ENCODE measurements around the gene FAM222A. TPM values are rescaled to one million over a fixed set of nuclear protein-coding genes. Genes with fewer than 3 reads are reported as not detected.

Gene FAM222A
- total RNA-seq, 2 donors from 2014 or later: 1.2 to 1.8 TPM

DNA sequence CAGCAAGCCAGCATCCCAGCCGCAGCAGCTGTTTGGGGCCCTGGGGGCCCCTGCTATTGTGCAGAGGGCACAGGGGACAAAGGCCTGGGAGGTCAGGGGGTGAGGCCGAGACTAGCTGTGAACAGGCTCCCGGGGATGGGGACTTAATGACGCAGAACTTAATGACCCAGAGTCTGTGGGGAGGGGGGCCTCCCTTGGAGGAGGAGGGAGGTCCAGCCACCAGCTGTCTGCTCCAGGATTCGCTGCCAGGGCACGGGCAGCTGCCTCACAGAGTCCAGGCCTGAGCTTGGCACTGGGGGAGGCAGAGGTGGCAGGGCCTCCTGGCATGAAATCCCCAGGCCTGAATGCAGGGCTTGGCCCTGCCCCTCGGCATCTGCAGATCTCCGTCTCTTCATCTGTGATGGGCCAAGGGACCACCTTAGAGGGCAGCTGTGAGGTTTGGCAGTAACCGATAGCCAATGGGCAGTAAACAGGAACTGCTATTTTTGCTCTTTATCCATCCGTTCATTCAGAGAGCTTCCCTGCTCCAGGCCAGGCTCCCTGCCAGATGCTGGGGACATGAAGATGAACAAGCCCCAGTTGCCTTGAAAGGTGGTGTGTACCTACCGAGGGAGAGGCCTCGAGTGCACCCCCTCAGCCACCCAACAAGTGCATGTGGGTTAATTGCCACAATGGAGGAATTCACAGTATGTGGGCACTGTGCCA is 6.7 kb downstream of the FAM222A start:
- no peak overlapping the region for H3K4me3 Mint-ChIP-seq
- no peak for DNase-seq (ENCODE audit: low spot score)
- H3K27ac Mint-ChIP-seq: no peak overlapping the region
- no peak for ATAC-seq
- no peaks in the 10 kb centered on the region for H3K4me1 Mint-ChIP-seq (ENCODE audit: low read depth in 2 of 2)
- H3K36me3 Mint-ChIP-seq: no peaks in the 10 kb centered on the region
- peaks cover 0 to 3% of the 10 kb centered on the region in 2 donors for H3K27me3 Mint-ChIP-seq
- no peaks in the 10 kb centered on the region for H3K9me3 Mint-ChIP-seq

DNA sequence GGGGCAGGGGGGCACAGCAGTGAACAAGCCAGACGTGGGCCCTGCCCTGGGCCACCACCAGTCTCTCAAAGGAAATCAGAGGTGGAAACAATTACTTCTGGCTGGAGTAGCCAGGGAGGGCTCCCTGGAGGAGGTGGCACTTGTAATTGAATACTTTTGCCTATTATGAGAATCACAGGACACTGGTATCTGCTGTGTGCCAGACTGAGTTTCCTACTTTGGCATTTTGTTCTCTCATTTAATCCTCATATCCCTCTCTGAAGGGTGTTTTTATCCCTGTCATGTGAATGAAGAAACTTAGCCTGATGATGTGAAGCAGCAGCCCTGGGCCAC is 7.2 kb downstream of the FAM222A start:
- Mint-ChIP-seq H3K4me3 (no peak overlapping the region), H3K4me1 (ENCODE audit: low read depth in 2 of 2) (no peaks in the 10 kb centered on the region), H3K27me3 (peaks cover 0 to 3% of the 10 kb centered on the region in 2 donors), H3K36me3 (no peaks in the 10 kb centered on the region), H3K9me3 (no peaks in the 10 kb centered on the region), H3K27ac (no peak overlapping the region)
- ATAC-seq (no peak), DNase-seq (ENCODE audit: low spot score) (no peak)

DNA sequence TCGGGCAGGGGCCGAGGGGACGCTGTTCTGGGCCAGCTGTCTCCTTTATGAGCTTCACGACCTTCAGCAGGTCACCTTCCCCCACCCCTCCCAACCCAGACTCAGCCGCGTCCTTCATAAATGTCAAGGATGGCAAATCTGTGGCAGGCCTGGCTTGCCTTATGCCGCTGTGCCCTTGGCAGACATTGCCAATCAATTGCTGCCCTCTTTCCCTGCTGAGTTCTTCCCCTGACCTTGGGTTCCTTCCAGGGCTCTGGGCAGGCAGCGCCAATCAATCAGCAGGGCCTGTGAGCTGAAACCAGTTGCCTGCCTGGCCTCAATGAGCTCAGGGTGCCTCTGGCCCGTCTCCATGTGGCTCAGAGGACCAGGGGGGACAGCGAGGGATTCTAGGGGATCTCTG is 7.7 kb downstream of the FAM222A start:
- H3K9me3 Mint-ChIP-seq: no peaks in the 10 kb centered on the region
- H3K27ac Mint-ChIP-seq: no peak overlapping the region

DNA sequence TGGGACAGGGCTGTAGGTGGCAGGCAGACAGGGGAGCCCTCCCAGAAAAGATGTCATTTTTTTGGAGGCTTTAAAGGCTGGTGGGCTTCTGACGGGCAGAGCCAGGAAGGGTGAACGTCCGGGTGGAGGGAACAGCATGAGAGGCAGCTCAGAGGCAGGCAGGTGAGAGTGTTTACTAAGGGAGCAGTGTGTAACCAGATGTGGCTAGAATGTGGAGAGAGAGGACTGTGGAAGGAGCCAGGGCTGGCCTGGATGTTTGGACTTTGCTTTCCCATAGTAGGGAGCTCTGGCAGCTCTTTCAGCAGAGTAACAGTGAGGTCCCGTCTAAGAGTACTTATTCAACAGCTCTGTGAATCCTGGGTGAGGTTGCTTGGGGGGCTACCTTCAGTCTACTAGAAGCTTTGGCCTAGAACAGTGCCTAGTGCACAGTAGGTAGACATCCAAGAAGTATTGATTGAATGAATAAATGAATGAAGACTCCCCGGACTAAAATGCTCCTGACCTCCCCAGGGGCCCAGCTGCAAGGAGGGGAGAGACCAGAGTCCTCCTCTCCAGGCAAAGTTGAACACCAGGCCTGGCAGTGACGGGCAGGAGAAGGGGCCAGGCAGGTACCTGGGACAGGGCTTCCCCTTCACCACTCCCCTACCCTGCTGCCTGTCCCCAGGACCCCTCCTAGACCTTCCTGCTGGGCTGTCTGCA is 8.5 kb downstream of the FAM222A start:
- H3K9me3 Mint-ChIP-seq: no peaks in the 10 kb centered on the region

More for the DNA sequence above, 7.7 kb downstream of the FAM222A start:
- no peaks in the 10 kb centered on the region for H3K4me1 Mint-ChIP-seq (ENCODE audit: low read depth in 2 of 2)
- DNase-seq (ENCODE audit: low spot score) (no peak), ATAC-seq (no peak)
- H3K27me3 Mint-ChIP-seq: peaks cover 0 to 3% of the 10 kb centered on the region in 2 donors
- H3K36me3 Mint-ChIP-seq: no peaks in the 10 kb centered on the region
- H3K4me3 Mint-ChIP-seq: no peak overlapping the region

DNA sequence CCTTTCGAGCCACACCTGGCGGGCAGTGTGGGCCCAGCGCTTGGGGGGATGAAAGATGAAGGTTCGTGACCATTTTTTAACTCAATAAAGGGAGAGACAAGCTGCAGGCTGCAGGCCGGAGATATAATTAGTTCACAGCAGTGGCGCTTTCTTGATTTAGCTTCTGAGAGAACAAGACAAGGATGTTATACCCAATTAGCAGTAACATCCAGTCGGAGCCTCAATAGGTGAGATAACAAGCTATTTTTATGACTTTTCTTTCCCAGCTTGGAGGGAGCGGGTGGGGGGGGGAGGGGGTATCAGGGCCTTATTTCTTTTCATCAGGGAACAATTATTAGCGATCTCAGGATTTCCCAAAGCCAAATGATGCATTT is 9.1 kb downstream of the FAM222A start:
- no peaks in the 10 kb centered on the region for H3K4me1 Mint-ChIP-seq (ENCODE audit: low read depth in 2 of 2)
- no peak overlapping the region for H3K27ac Mint-ChIP-seq
- H3K36me3 Mint-ChIP-seq: no peaks in the 10 kb centered on the region
- ATAC-seq (no peak), DNase-seq (ENCODE audit: low spot score) (no peak)
- H3K27me3 Mint-ChIP-seq: peaks cover 0 to 3% of the 10 kb centered on the region in 2 donors
- no peaks in the 10 kb centered on the region for H3K9me3 Mint-ChIP-seq
- H3K4me3 Mint-ChIP-seq: no peak overlapping the region

More for the DNA sequence above, 8.5 kb downstream of the FAM222A start:
- no peak for DNase-seq (ENCODE audit: low spot score)
- no peak for ATAC-seq
- H3K4me3 Mint-ChIP-seq: no peak overlapping the region
- no peak overlapping the region for H3K27ac Mint-ChIP-seq
- H3K27me3 Mint-ChIP-seq: peaks cover 0 to 3% of the 10 kb centered on the region in 2 donors
- H3K36me3 Mint-ChIP-seq: no peaks in the 10 kb centered on the region
- no peaks in the 10 kb centered on the region for H3K4me1 Mint-ChIP-seq (ENCODE audit: low read depth in 2 of 2)

DNA sequence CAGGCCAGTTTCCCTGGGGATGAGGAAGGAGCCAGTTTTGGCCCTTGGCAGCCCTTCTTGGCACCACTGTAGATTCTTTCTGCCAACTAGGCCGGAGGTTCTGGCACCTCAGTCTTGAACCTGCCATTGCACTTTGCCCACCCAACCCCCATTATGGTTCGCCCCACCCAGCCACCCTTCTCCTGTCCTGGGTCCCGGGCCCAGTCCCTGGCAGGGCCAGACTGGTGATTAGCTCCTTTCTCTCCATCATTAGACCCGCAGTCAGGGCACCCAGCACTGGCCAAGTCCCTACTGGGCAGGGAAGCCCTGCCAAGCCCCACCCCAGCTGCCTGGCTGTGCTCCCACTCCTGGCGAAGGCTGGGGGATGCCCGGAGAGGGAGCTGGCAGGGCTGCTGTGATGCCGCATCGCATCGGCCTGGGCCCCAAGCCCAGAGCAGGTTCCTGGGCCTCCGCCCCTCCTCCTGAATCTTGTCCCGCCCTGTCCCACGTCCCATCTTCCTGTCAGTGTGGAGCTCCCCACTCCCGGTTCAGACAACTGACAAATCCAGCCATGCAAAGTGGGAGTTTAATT is 9.8 kb downstream of the FAM222A start:
- Mint-ChIP-seq H3K36me3 (no peaks in the 10 kb centered on the region), H3K27me3 (peaks cover 0 to 3% of the 10 kb centered on the region in 2 donors), H3K9me3 (no peaks in the 10 kb centered on the region), H3K4me3 (no peak overlapping the region), H3K4me1 (ENCODE audit: low read depth in 2 of 2) (no peaks in the 10 kb centered on the region), H3K27ac (no peak overlapping the region)
- ATAC-seq (no peak), DNase-seq (ENCODE audit: low spot score) (no peak)

DNA sequence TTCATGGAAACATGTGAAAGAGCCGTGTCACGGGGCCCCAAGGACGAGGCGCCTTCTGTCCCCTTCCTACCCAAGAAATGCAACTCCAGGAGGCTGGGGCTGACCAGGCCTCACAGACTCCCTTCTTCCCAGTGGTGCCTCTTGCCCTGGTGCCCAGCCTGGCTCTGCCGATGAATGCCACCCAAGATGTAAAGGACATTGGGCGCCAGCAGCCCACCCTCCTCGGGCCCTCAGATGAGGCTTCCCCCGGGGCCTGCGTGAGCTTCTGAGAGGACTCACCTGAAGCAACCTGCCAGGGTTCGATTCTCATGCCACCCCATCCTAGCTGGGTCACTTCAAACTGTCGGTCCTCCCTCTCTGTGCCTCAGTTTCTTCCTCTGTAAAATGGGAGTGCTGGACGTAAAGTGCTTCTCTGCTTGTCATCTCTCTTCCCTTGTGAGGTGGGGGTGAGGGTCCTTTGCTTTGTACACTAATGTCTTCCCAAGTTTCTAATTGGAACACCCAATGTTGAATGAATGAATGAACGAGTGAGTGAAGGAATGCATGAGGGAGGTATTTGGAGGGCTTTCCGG is 10.8 kb downstream of the FAM222A start:
- no peaks in the 10 kb centered on the region for H3K9me3 Mint-ChIP-seq
- no peak overlapping the region for H3K4me3 Mint-ChIP-seq
- H3K36me3 Mint-ChIP-seq: no peaks in the 10 kb centered on the region
- H3K27me3 Mint-ChIP-seq: peaks cover 0 to 2% of the 10 kb centered on the region in 2 donors
- no peak for DNase-seq (ENCODE audit: low spot score)
- H3K4me1 Mint-ChIP-seq (ENCODE audit: low read depth in 2 of 2): no peaks in the 10 kb centered on the region
- no peak for ATAC-seq
- no peak overlapping the region for H3K27ac Mint-ChIP-seq

DNA sequence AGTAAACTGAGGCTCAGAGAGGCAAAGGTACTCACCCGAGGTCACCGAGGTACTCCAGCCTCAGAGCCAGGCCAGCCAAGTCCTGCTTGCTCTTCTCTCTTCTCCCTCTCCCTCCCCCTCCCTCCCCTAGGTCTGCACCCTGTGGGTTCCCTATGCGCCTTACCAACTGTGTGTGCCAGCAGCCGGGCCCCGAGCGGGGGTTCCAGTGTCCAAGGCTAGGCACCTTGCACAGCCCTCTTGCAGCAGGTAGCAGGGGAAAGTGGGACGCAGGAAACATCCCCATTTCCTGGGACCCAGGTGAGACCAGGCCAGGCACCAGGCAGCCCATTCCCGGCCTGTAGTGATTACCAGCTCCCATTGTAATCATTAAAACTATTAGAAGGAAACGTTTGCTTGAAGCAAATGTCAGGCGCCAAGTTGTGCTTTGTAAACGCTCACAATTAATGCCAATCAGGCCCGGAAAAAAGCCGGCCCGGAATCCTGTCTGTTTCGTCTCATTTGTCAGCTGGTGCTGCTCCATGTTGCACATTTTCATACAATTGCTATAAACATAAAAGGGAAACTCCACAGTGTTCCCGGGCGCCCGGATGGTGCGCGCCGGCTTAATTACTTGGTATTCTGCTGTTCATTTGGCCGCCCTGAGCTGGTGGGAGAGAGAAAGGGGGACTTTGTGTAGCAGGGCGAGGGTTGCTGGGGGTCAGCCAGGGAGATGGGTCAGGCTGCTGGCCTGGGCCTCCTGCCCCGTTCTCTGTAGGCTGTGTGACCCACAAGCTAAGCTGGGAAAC is 11.9 kb downstream of the FAM222A start:
- no peak for ATAC-seq
- H3K27ac Mint-ChIP-seq: no peak overlapping the region
- no peak overlapping the region for H3K4me3 Mint-ChIP-seq
- H3K9me3 Mint-ChIP-seq: no peaks in the 10 kb centered on the region
- no peaks in the 10 kb centered on the region for H3K4me1 Mint-ChIP-seq (ENCODE audit: low read depth in 2 of 2)
- no peaks in the 10 kb centered on the region for H3K27me3 Mint-ChIP-seq
- DNase-seq (ENCODE audit: low spot score): no peak
- no peaks in the 10 kb centered on the region for H3K36me3 Mint-ChIP-seq

DNA sequence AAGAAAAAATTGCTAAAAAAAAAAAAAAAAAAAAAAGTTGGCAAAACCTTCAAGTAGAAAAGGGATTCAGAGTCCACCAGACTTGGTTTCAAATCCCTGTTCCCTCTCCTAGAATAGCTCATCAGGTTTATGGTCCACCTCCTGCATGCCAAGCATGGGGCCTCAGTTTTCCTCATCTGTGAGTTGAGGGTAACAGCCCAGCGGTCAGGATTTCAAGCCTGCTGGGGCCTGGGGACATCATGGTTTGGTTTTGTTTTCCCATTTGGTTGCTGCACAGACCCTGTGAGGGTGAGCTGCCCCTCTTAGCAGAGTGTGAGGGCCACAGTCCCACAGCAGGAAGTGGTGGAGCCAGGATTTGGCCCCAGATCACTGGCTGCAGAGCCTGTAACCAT is 12.5 kb downstream of the FAM222A start:
- no peaks in the 10 kb centered on the region for H3K4me1 Mint-ChIP-seq (ENCODE audit: low read depth in 2 of 2)
- no peaks in the 10 kb centered on the region for H3K36me3 Mint-ChIP-seq
- no peak overlapping the region for H3K27ac Mint-ChIP-seq
- no peak overlapping the region for H3K4me3 Mint-ChIP-seq
- ATAC-seq: no peak
- no peaks in the 10 kb centered on the region for H3K27me3 Mint-ChIP-seq
- no peaks in the 10 kb centered on the region for H3K9me3 Mint-ChIP-seq
- no peak for DNase-seq (ENCODE audit: low spot score)

DNA sequence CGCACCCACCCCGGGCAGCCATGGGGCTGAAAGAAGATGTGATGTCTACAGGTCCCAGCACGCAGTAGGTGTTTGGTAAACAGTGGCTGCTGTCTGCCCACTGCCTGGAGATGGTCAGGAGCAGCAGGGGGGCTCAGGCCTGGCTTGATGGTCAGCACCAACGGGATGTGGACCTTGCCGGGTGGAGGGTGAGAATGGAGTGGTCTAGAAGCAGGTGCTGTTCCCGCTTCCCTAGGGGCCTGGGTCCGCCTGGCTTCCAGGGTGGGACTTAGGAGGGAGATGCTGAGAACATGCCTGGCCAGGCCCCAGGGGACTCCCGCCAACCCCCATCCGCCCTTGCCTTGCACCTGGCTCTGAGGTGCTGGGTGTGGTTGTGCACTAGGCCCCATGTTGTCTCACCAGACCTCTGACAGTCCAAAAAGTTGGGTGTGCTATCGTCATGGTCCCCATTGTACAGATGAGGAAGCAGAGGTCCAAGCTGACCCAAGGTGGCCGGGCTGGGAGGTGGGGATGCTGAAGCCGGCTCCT is 12.9 kb downstream of the FAM222A start:
- Mint-ChIP-seq H3K4me1 (ENCODE audit: low read depth in 2 of 2) (no peaks in the 10 kb centered on the region), H3K4me3 (no peak overlapping the region), H3K27me3 (no peaks in the 10 kb centered on the region), H3K36me3 (no peaks in the 10 kb centered on the region), H3K27ac (no peak overlapping the region), H3K9me3 (no peaks in the 10 kb centered on the region)
- ATAC-seq: no peak
- DNase-seq (ENCODE audit: low spot score): no peak

DNA sequence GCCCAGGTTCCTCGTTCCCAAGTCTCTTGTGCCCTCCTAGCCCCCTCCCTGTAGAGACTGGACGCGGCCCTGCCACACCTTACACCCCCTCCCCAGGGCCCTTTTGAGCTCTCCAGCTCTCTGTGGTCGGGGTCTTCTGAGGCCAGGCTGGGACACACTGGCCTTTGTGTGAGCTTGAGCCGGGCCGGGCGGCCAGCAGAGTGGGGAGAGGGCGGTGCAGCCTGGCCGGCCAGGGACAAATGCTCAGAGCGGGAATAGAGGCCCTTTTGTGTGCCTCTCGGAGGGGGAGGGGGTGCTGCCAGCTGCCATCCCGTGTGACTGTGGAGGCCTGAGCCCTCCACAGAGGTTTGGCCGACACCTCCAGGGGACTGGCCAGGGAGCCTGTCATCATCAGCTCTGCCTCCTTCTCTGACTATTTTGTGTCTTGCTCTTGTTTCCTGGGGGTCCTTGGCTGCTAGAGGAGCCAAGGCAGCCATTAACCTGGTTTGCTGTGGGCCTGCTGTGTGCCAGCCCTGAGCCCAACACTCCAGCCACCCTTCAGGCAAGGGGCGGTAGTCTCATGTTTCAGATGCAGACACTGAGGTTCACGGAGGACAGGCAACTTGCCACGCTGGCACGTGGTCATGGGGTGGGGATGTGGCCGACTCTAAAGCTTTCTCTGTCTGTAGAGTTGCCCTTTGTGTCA is 13.6 kb downstream of the FAM222A start:
- no peaks in the 10 kb centered on the region for H3K27me3 Mint-ChIP-seq
- H3K36me3 Mint-ChIP-seq: no peaks in the 10 kb centered on the region
- H3K4me1 Mint-ChIP-seq (ENCODE audit: low read depth in 2 of 2): no peaks in the 10 kb centered on the region
- no peak overlapping the region for H3K27ac Mint-ChIP-seq
- DNase-seq (ENCODE audit: low spot score): no peak
- ATAC-seq: no peak
- no peaks in the 10 kb centered on the region for H3K9me3 Mint-ChIP-seq
- H3K4me3 Mint-ChIP-seq: no peak overlapping the region

DNA sequence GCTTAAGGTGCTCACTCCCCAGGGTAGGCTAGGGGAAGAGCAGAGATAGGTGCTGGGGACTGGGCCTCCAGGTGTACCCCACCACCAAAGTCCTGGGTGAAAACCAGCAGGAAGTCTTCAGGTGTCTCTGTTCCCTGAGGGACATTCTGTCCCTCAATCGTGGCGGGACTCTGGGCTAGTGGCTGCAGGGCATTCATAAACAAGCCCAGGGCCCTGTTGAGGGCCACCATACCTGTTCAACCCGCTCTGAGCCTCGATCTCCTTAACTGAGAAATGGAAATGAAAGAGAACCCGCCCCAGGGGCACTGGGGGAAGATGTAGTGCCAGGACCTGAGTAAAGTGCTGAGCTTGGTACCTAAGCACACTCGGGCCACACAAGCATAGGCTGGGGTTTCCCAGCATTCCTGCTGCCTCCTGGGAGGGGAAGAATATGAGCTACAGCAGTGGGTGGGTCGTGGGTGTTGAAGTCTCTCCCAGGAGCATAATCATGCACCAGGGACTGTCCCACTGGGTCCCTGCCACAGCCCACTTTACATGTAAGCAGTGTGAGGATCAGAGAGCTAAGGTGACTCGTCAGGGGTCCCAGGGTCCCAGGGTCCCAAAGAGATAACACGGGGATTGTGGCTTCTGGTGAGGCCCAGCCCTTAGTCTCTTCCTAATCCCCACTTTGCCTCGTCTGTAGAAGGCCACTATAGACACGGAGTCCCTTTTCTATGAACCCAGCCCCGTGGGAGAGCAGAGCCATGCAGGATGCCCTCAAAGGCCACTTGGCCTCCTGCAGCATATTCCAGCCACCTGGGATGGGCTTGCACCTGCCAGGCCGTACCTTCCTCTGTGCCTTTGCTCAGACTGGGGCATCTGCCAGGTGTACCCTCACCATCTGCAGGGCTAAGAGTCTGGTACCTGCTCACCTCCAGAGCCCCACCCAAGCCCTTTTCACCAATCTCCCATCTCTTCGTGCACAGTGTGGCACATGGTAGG is 14.4 kb downstream of the FAM222A start:
- no peak overlapping the region for H3K27ac Mint-ChIP-seq
- no peak for ATAC-seq

More for the DNA sequence above, 14.4 kb downstream of the FAM222A start:
- Mint-ChIP-seq H3K27me3 (peaks cover 3 to 6% of the 10 kb centered on the region in 2 donors), H3K4me3 (no peak overlapping the region), H3K4me1 (ENCODE audit: low read depth in 2 of 2) (no peaks in the 10 kb centered on the region), H3K36me3 (no peaks in the 10 kb centered on the region), H3K9me3 (no peaks in the 10 kb centered on the region)
- DNase-seq (ENCODE audit: low spot score): no peak

Data from natural killer cell treated with Interleukin-12 subunit alpha and Interleukin-12 subunit beta and Interleukin-15 and Interleukin-18, amount 100 ng/mL, for 72 hours (primary cell).